Measurements from ENCODE around the gene MAP3K12.

DNA sequence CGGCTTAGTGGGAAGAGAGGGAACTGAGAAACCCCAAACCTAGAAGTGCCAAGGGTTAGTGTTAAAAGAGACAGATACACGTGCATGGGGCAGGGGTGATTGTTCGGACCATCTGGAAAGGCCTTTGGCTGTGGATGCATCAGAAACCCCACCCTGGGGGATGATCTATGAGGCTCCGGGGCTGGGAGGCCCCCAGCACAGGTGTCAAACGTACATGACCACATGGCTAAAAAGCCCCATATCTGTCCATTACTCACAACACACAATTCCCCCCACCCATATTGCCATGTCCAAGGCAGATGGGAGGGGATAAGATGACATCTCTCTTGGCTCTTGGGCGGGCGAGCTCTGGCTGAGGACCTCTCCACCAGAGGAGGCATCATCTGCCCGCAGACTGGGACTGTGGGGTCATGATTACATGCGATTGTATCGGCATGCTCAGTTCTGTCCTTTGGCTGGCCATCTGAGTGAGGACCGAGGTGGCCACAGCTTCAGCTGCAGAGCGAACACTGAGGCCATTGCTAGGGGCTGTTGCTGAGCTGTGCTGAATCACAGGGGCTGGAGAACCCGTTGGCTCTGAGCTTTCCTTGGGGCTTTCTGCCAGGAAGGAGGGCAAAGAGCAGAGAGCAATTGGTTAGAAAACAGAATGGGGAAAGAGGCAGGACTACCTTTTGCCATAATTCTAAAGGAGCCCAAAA, 17.6 kb upstream of the MAP3K12 start:
- TF ChIP-seq, protein P1, sequence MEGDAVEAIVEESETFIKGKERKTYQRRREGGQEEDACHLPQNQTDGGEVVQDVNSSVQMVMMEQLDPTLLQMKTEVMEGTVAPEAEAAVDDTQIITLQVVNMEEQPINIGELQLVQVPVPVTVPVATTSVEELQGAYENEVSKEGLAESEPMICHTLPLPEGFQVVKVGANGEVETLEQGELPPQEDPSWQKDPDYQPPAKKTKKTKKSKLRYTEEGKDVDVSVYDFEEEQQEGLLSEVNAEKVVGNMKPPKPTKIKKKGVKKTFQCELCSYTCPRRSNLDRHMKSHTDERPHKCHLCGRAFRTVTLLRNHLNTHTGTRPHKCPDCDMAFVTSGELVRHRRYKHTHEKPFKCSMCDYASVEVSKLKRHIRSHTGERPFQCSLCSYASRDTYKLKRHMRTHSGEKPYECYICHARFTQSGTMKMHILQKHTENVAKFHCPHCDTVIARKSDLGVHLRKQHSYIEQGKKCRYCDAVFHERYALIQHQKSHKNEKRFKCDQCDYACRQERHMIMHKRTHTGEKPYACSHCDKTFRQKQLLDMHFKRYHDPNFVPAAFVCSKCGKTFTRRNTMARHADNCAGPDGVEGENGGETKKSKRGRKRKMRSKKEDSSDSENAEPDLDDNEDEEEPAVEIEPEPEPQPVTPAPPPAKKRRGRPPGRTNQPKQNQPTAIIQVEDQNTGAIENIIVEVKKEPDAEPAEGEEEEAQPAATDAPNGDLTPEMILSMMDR (conservative IDR thresholded peaks at IDR 0.05; ENCODE audit: low read depth in 2 of 2), result no peak
- no peak for TF ChIP-seq JUNB (IDR thresholded peaks at IDR 0.05; ENCODE audit: unreplicated experiment)
- TF ChIP-seq, protein P2, sequence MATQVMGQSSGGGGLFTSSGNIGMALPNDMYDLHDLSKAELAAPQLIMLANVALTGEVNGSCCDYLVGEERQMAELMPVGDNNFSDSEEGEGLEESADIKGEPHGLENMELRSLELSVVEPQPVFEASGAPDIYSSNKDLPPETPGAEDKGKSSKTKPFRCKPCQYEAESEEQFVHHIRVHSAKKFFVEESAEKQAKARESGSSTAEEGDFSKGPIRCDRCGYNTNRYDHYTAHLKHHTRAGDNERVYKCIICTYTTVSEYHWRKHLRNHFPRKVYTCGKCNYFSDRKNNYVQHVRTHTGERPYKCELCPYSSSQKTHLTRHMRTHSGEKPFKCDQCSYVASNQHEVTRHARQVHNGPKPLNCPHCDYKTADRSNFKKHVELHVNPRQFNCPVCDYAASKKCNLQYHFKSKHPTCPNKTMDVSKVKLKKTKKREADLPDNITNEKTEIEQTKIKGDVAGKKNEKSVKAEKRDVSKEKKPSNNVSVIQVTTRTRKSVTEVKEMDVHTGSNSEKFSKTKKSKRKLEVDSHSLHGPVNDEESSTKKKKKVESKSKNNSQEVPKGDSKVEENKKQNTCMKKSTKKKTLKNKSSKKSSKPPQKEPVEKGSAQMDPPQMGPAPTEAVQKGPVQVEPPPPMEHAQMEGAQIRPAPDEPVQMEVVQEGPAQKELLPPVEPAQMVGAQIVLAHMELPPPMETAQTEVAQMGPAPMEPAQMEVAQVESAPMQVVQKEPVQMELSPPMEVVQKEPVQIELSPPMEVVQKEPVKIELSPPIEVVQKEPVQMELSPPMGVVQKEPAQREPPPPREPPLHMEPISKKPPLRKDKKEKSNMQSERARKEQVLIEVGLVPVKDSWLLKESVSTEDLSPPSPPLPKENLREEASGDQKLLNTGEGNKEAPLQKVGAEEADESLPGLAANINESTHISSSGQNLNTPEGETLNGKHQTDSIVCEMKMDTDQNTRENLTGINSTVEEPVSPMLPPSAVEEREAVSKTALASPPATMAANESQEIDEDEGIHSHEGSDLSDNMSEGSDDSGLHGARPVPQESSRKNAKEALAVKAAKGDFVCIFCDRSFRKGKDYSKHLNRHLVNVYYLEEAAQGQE (IDR thresholded peaks at IDR 0.05; ENCODE audit: unreplicated experiment), result no peak
- no peak for TF ChIP-seq CREB1 (CRISPR knock-in tag; IDR thresholded peaks at IDR 0.05; ENCODE audit: low read depth)
- no peak for TF ChIP-seq POLR2AphosphoS5 (IDR thresholded peaks at IDR 0.05; ENCODE audit: low read depth)

All from GM23338 (cell line).